Choroid plexus epithelial cell (primary cell): ENCODE data around the gene RFPL4A.
"Not testable (repeated sequence)": the region's sequence is repeated elsewhere in the genome, so short reads cannot be mapped to it uniquely, and the experiment has no call there.

ENCODE experiments used
- DNase-seq: peaks from one replicate; pipeline ENCODE4 v3.0.0-alpha.2; 2010; ENCODE audit warnings: low read depth
- H3K4me3 ChIP-seq: 2 replicates; pipeline ENCODE4 v1.5.1; 2011; ENCODE audit warnings: low read depth, mild to moderate bottlenecking, control low read depth, low read length, moderate library complexity
- TF ChIP-seq, protein P1 (sequence below): conservative IDR thresholded peaks from 2 replicates; pipeline ENCODE4 v1.5.1; 2011; ENCODE audit warnings: low read depth, mild to moderate bottlenecking, control low read depth, inconsistent platforms, low read length, moderate library complexity

The RFPL4A gene

DNA sequence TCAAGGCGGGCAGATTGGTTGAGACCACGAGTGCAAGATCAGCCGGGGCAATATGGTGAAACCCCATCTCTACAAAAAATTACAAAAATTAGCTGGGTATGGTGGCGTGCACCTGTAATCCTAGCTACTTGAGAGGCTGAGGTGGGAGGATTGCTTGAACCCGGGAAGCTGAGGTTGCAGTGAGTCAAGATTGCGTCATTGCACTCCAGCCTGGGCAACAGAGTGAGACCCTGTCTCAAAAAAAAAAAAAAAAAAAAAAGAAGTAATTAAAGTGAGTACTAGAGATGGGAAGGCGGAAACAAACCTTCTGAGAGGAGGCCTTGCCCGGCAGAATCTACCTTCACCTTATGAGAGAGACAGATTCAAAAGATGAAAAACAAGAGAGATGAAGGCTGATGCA, 35.4 kb upstream of the RFPL4A start:
- TF ChIP-seq, protein P1, sequence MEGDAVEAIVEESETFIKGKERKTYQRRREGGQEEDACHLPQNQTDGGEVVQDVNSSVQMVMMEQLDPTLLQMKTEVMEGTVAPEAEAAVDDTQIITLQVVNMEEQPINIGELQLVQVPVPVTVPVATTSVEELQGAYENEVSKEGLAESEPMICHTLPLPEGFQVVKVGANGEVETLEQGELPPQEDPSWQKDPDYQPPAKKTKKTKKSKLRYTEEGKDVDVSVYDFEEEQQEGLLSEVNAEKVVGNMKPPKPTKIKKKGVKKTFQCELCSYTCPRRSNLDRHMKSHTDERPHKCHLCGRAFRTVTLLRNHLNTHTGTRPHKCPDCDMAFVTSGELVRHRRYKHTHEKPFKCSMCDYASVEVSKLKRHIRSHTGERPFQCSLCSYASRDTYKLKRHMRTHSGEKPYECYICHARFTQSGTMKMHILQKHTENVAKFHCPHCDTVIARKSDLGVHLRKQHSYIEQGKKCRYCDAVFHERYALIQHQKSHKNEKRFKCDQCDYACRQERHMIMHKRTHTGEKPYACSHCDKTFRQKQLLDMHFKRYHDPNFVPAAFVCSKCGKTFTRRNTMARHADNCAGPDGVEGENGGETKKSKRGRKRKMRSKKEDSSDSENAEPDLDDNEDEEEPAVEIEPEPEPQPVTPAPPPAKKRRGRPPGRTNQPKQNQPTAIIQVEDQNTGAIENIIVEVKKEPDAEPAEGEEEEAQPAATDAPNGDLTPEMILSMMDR: no peak
- no peak for DNase-seq
- H3K4me3 ChIP-seq: no peak overlapping the region

- DNase-seq, H3K4me3 ChIP-seq: not testable (repeated sequence)
Measured at GRCh38 chr19:55730378-55730777, 28.5 kb upstream of the RFPL4A start.

- no peak within 1 kb of the TSS for H3K4me3 ChIP-seq
- TF ChIP-seq, protein P1: no peak
- DNase-seq: no peak
Measured at GRCh38 chr19:55738302-55738701, 20.6 kb upstream of the RFPL4A start, which contains the start of gene NLRP9. TSS of gene NLRP9 (minus strand) at chr19:55738402. CDS start at chr19:55738374, 28 bp downstream.

DNA sequence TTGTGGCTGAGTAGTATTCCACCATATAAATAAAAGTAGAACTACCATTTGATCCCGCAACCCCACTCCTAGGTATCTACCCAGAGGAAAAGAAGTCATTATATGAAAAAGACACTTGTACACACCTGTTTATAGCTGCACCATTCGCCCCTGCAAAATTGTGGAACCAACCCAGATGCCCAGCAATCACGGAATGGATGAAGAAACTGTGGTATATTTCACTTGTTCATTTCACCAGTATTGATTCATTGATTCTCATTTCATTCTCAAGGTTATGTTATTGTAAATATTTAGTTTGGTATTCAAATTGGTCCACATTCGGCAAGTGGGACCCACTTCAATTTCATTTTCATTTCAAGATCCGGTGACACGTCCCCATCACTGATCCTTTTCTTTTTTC, 8.2 kb upstream of the RFPL4A start:
- H3K4me3 ChIP-seq: no peak overlapping the region
- DNase-seq: no peak
- TF ChIP-seq, protein P1: no peak

DNA sequence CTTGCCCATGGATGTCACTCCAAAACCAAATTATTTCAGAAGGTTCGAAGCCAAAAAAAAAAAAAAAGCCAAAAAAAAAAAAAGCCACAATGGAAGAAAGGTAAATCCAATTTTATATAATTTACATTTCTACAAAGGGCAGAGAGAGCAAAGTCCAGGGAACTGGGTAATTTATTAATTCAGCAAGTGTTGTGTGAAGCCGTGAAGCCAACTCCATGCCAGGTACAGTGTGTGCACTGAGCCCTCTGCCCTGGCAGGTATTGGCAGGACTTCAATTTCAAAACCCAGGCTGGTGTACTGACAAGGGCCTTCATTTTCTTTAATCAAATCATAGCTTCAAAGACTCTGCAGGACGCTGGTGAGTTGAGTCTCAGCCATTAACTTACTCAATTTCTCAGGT, 5.5 kb upstream of the RFPL4A start:
- DNase-seq: no peak
- H3K4me3 ChIP-seq: no peak overlapping the region
- TF ChIP-seq, protein P1: no peak

- not testable (repeated sequence) for H3K4me3 ChIP-seq, DNase-seq
Measured at GRCh38 chr19:55756808-55757207, 2.1 kb upstream of the RFPL4A start.

GRCh38 chr19:55766466-55766865, 7.6 kb downstream of the RFPL4A start:
- H3K4me3 ChIP-seq: no peak overlapping the region
- no peak for DNase-seq
- TF ChIP-seq, protein P1: no peak

DNA sequence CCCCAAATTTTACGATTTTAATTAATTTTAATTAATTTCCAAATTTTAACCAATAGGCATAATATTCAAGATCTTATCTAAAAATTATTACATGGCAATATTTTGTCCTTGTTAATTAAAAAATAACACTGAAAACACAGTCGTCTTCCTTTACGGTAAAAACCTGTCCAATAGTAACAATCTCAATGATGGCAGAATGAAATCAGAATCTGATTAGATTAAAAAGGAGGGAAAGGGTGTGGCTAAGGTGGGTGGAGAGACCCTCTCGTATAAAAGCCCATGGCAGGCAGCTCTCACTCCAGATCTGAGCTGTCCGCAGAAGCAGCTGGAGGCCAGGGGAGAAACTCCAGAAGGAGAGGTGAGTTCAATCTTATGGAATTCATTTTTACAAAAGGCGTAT, 9.9 kb downstream of the RFPL4A start, which contains the start of gene RFPL4AL1:
RFPL4AL1 (plus strand) TSS at position 301 of the 400 bp plus-strand sequence. CDS start 2,687 bp downstream, outside the sequence.
- not testable (repeated sequence) for DNase-seq, H3K4me3 ChIP-seq

DNA sequence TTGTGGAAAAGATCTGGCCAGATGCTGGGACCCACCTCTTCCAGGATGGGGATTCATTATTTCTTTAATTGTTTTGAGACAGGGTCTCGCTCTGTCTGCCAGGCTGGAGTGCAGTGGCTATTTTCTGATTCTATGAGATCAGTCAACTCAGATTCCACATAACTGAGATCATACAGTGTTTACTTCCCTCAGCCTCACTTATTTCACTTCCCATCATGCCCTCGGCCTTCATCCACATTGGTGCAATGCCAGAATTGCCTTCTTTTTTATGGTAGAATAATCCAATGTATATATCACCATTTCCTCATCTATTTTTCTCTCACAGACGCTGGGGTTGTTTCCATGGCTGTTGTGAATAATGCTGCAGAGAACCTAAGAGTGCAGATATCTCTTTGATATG, 10.7 kb downstream of the RFPL4A start:
- not testable (repeated sequence) for DNase-seq, H3K4me3 ChIP-seq
